ENCODE measurements around the gene ANP32D.
"Not testable (repeated sequence)": the region's sequence is repeated elsewhere in the genome, so short reads cannot be mapped to it uniquely, and the experiment has no call there.

ANP32D gene

GRCh38 chr12:48506836-48507235 lies 34.5 kb downstream of the ANP32D start:
- 73% methylated on average over 2 of the region's 2 CpGs for WGBS
- H3K14ac ChIP-seq (ENCODE audit: low read length in 2 of 2); H3K4me3 ChIP-seq (ENCODE audit: insufficient read depth in 1 of 2, low read depth in 1 of 2, low read length in 2 of 2); H3K23ac ChIP-seq (ENCODE audit: low read length in 2 of 2); H4K8ac ChIP-seq (ENCODE audit: low read length); H3K79me1 ChIP-seq (replicated peaks; ENCODE audit: low read length, poor library complexity, severe bottlenecking); H3K27ac ChIP-seq (ENCODE audit: low read length, poor library complexity, severe bottlenecking); H2AFZ ChIP-seq (ENCODE audit: low read depth, low read length); H4K91ac ChIP-seq (ENCODE audit: low read length); H2BK120ac ChIP-seq (ENCODE audit: low read depth, low read length); H3K4ac ChIP-seq (ENCODE audit: low read depth in 1 of 2, low read length in 2 of 2); H2AK5ac ChIP-seq (ENCODE audit: low read length, severe bottlenecking); H3K4me1 ChIP-seq (ENCODE audit: control insufficient read depth, insufficient read depth, low read depth, low read length); H3K18ac ChIP-seq (ENCODE audit: low read depth in 1 of 2, low read length in 2 of 2); H3K9ac ChIP-seq (ENCODE audit: low read length); DNase-seq; H2BK5ac ChIP-seq (ENCODE audit: low read depth, low read length, poor library complexity, severe bottlenecking); H3K4me2 ChIP-seq (ENCODE audit: low read length, poor library complexity, severe bottlenecking); H3K36me3 ChIP-seq (ENCODE audit: control insufficient read depth in 1 of 2, insufficient read depth in 2 of 2, low read depth in 1 of 2, low read length in 2 of 2); H2BK15ac ChIP-seq (ENCODE audit: low read depth, poor library complexity, severe bottlenecking); H2BK12ac ChIP-seq (ENCODE audit: low read length in 2 of 2): not testable (repeated sequence)
- peaks cover 0 to 25% of the 10 kb centered on the region in 2 experiments for H3K27me3 ChIP-seq (ENCODE audit: control insufficient read depth in 1 of 2, insufficient read depth in 1 of 2, low read length in 2 of 2)
- H3K9me3 ChIP-seq (ENCODE audit: control insufficient read depth, low read length): peaks cover 10% of the 10 kb centered on the region

GRCh38 chr12:48508987-48509386 lies 36.6 kb downstream of the ANP32D start:
- H3K23ac ChIP-seq (ENCODE audit: low read length in 2 of 2): no peak overlapping the region
- H3K9ac ChIP-seq (ENCODE audit: low read length): no peak overlapping the region
- no peak overlapping the region for H2AK5ac ChIP-seq (ENCODE audit: low read length, severe bottlenecking)
- H3K79me1 ChIP-seq (replicated peaks; ENCODE audit: low read length, poor library complexity, severe bottlenecking): no peaks in the 10 kb centered on the region
- H3K4me2 ChIP-seq (ENCODE audit: low read length, poor library complexity, severe bottlenecking): no peak overlapping the region
- H3K4ac ChIP-seq (ENCODE audit: low read depth in 1 of 2, low read length in 2 of 2): no peak overlapping the region
- H3K27ac ChIP-seq (ENCODE audit: low read length, poor library complexity, severe bottlenecking): no peak overlapping the region
- no peak overlapping the region for H3K4me3 ChIP-seq (ENCODE audit: insufficient read depth in 1 of 2, low read depth in 1 of 2, low read length in 2 of 2)
- no peak overlapping the region for H2BK12ac ChIP-seq (ENCODE audit: low read length in 2 of 2)
- H4K91ac ChIP-seq (ENCODE audit: low read length): no peak overlapping the region
- H3K4me1 ChIP-seq (ENCODE audit: control insufficient read depth, insufficient read depth, low read depth, low read length): no peaks in the 10 kb centered on the region
- H3K36me3 ChIP-seq (ENCODE audit: control insufficient read depth in 1 of 2, insufficient read depth in 2 of 2, low read depth in 1 of 2, low read length in 2 of 2): no peaks in the 10 kb centered on the region
- WGBS: 55% methylated on average over 2 of the region's 2 CpGs
- H3K18ac ChIP-seq (ENCODE audit: low read depth in 1 of 2, low read length in 2 of 2): no peak overlapping the region
- no peak for DNase-seq
- no peak overlapping the region for H2AFZ ChIP-seq (ENCODE audit: low read depth, low read length)
- H3K14ac ChIP-seq (ENCODE audit: low read length in 2 of 2): no peak overlapping the region
- no peak overlapping the region for H2BK15ac ChIP-seq (ENCODE audit: low read depth, poor library complexity, severe bottlenecking)
- H3K27me3 ChIP-seq (ENCODE audit: control insufficient read depth in 1 of 2, insufficient read depth in 1 of 2, low read length in 2 of 2): peaks cover 0 to 19% of the 10 kb centered on the region in 2 experiments
- no peak overlapping the region for H2BK120ac ChIP-seq (ENCODE audit: low read depth, low read length)
- H2BK5ac ChIP-seq (ENCODE audit: low read depth, low read length, poor library complexity, severe bottlenecking): no peak overlapping the region
- peaks cover 10% of the 10 kb centered on the region for H3K9me3 ChIP-seq (ENCODE audit: control insufficient read depth, low read length)
- H4K8ac ChIP-seq (ENCODE audit: low read length): no peak overlapping the region

- Histone ChIP-seq H2BK12ac (ENCODE audit: low read length in 2 of 2) (no peak overlapping the region), H2BK5ac (ENCODE audit: low read depth, low read length, poor library complexity, severe bottlenecking) (no peak overlapping the region), H3K9ac (ENCODE audit: low read length) (no peak overlapping the region), H2AFZ (ENCODE audit: low read depth, low read length) (no peak overlapping the region), H4K91ac (ENCODE audit: low read length) (no peak overlapping the region), H3K4me2 (ENCODE audit: low read length, poor library complexity, severe bottlenecking) (no peak overlapping the region), H3K14ac (ENCODE audit: low read length in 2 of 2) (no peak overlapping the region), H3K18ac (ENCODE audit: low read depth in 1 of 2, low read length in 2 of 2) (no peak overlapping the region), H2AK5ac (ENCODE audit: low read length, severe bottlenecking) (no peak overlapping the region), H3K23ac (ENCODE audit: low read length in 2 of 2) (no peak overlapping the region), H3K4me1 (ENCODE audit: control insufficient read depth, insufficient read depth, low read depth, low read length) (no peaks in the 10 kb centered on the region), H3K27ac (ENCODE audit: low read length, poor library complexity, severe bottlenecking) (no peak overlapping the region), H3K27me3 (ENCODE audit: control insufficient read depth in 1 of 2, insufficient read depth in 1 of 2, low read length in 2 of 2) (peaks cover 0 to 21% of the 10 kb centered on the region in 2 experiments), H3K4ac (ENCODE audit: low read depth in 1 of 2, low read length in 2 of 2) (no peak overlapping the region), H4K8ac (ENCODE audit: low read length) (no peak overlapping the region), H3K9me3 (ENCODE audit: control insufficient read depth, low read length) (peaks cover 10% of the 10 kb centered on the region), H3K4me3 (ENCODE audit: insufficient read depth in 1 of 2, low read depth in 1 of 2, low read length in 2 of 2) (no peak overlapping the region), H2BK120ac (ENCODE audit: low read depth, low read length) (no peak overlapping the region), H3K79me1 (replicated peaks; ENCODE audit: low read length, poor library complexity, severe bottlenecking) (no peaks in the 10 kb centered on the region), H2BK15ac (ENCODE audit: low read depth, poor library complexity, severe bottlenecking) (no peak overlapping the region), H3K36me3 (ENCODE audit: control insufficient read depth in 1 of 2, insufficient read depth in 2 of 2, low read depth in 1 of 2, low read length in 2 of 2) (no peaks in the 10 kb centered on the region)
- WGBS: 0% methylated on average over 1 of the region's 1 CpG
- DNase-seq: no peak
Measured at GRCh38 chr12:48510111-48510510, 37.8 kb downstream of the ANP32D start.

GRCh38 chr12:48512855-48513254 lies 40.5 kb downstream of the ANP32D start:
- H3K4me1 ChIP-seq (ENCODE audit: control insufficient read depth, insufficient read depth, low read depth, low read length): no peaks in the 10 kb centered on the region
- H3K9ac ChIP-seq (ENCODE audit: low read length): no peak overlapping the region
- H3K14ac ChIP-seq (ENCODE audit: low read length in 2 of 2): no peak overlapping the region
- no peak for DNase-seq
- H3K18ac ChIP-seq (ENCODE audit: low read depth in 1 of 2, low read length in 2 of 2): no peak overlapping the region
- H2BK120ac ChIP-seq (ENCODE audit: low read depth, low read length): no peak overlapping the region
- no peak overlapping the region for H3K4me2 ChIP-seq (ENCODE audit: low read length, poor library complexity, severe bottlenecking)
- no peak overlapping the region for H3K23ac ChIP-seq (ENCODE audit: low read length in 2 of 2)
- H4K91ac ChIP-seq (ENCODE audit: low read length): no peak overlapping the region
- H3K36me3 ChIP-seq (ENCODE audit: control insufficient read depth in 1 of 2, insufficient read depth in 2 of 2, low read depth in 1 of 2, low read length in 2 of 2): no peaks in the 10 kb centered on the region
- no peak overlapping the region for H2BK5ac ChIP-seq (ENCODE audit: low read depth, low read length, poor library complexity, severe bottlenecking)
- H3K27me3 ChIP-seq (ENCODE audit: control insufficient read depth in 1 of 2, insufficient read depth in 1 of 2, low read length in 2 of 2): peaks cover 0 to 7% of the 10 kb centered on the region in 2 experiments
- WGBS: 33% methylated on average over 2 of the region's 2 CpGs
- no peak overlapping the region for H2BK12ac ChIP-seq (ENCODE audit: low read length in 2 of 2)
- no peak overlapping the region for H3K4me3 ChIP-seq (ENCODE audit: insufficient read depth in 1 of 2, low read depth in 1 of 2, low read length in 2 of 2)
- H4K8ac ChIP-seq (ENCODE audit: low read length): no peak overlapping the region
- H2AK5ac ChIP-seq (ENCODE audit: low read length, severe bottlenecking): no peak overlapping the region
- no peaks in the 10 kb centered on the region for H3K79me1 ChIP-seq (replicated peaks; ENCODE audit: low read length, poor library complexity, severe bottlenecking)
- no peak overlapping the region for H3K4ac ChIP-seq (ENCODE audit: low read depth in 1 of 2, low read length in 2 of 2)
- no peak overlapping the region for H3K27ac ChIP-seq (ENCODE audit: low read length, poor library complexity, severe bottlenecking)
- no peak overlapping the region for H2AFZ ChIP-seq (ENCODE audit: low read depth, low read length)
- peaks cover 10% of the 10 kb centered on the region for H3K9me3 ChIP-seq (ENCODE audit: control insufficient read depth, low read length)
- no peak overlapping the region for H2BK15ac ChIP-seq (ENCODE audit: low read depth, poor library complexity, severe bottlenecking)
